ENCODE measurements around the gene NFIB. TPM values are rescaled to one million over a fixed set of nuclear protein-coding genes. Genes with fewer than 3 reads are reported as not detected.

NFIB gene
- total RNA-seq, 1 donor from 2014 or later: 1.5 TPM

- peak overlapping the region; percentile 23 for H3K27ac Mint-ChIP-seq (ENCODE audit: unreplicated experiment)
- DNase-seq: peak; percentile 17
- peaks cover 15% of the 10 kb centered on the region for H3K9me3 Mint-ChIP-seq (ENCODE audit: unreplicated experiment)
- peaks cover 23% of the 10 kb centered on the region for H3K27me3 Mint-ChIP-seq (ENCODE audit: unreplicated experiment)
- no peak for TF ChIP-seq CTCF (IDR thresholded peaks at IDR 0.05; ENCODE audit: partially characterized antibody, unreplicated experiment)
- no peaks in the 10 kb centered on the region for H3K36me3 Mint-ChIP-seq (ENCODE audit: unreplicated experiment)
- H3K4me3 Mint-ChIP-seq (ENCODE audit: unreplicated experiment): peak overlapping the region; percentile 96
- H3K4me1 Mint-ChIP-seq (ENCODE audit: low read depth, unreplicated experiment): peaks cover 5% of the 10 kb centered on the region
Observed at GRCh38 chr9:14315875-14316601, 2.1 kb upstream of the NFIB start.

DNA sequence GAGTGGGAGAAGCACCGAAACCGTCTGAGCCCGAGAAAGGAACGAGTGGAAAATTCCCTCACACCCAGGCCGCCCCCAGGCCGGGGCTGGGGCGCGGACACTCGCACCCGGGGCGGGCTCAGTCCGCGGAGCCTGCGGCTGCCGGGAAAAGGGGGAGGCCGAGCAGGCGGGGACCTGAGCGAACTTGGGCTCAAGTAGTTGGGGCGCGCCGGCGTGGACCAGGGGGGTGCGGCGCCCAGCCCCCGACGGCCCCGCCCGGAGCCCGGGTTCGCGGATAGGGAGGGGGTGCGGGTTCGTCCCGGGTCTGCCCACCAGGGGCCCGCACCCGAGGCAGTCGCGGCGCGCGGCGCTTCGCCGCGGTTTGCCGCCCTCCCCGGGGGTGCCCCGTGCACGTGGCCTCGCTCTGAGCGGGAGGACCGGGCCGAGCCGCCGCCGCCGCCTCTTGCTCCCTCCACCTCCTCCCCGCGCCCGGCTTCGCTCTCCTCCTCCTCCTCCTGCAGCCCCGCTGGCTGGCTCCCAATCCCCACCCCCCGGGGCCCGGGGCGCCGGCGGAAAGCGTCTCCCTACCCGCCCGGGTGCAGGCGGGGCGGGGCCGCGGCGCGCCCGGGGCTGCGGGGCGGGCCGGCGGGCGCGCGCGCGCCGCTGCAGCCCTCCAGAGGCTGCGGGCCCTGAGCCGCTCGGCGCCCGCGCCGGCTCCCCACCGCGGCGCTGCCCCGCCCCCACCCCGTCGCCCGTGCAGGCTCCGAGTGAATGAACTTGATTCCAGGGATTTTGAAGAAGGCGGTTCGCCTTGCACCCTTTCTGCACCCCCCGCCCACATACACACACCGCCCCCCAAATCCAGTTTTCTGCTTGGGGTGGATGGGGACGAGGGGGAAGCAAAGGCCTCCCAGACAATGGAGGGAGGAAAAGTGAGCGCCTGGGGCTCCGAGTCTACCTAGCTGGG lies 1.3 kb upstream of the NFIB start:
- TF ChIP-seq CTCF (IDR thresholded peaks at IDR 0.05; ENCODE audit: partially characterized antibody, unreplicated experiment): no peak
- Mint-ChIP-seq H3K9me3 (ENCODE audit: unreplicated experiment) (peaks cover 15% of the 10 kb centered on the region), H3K27me3 (ENCODE audit: unreplicated experiment) (peaks cover 23% of the 10 kb centered on the region), H3K36me3 (ENCODE audit: unreplicated experiment) (no peaks in the 10 kb centered on the region), H3K27ac (ENCODE audit: unreplicated experiment) (no peak overlapping the region), H3K4me3 (ENCODE audit: unreplicated experiment) (peak overlapping the region; percentile 96), H3K4me1 (ENCODE audit: low read depth, unreplicated experiment) (peaks cover 2% of the 10 kb centered on the region)
- DNase-seq: peak; percentile 72

GRCh38 chr9:14314424-14314928 lies 535 bp upstream of the NFIB start:
- Mint-ChIP-seq H3K27me3 (ENCODE audit: unreplicated experiment) (peaks cover 23% of the 10 kb centered on the region), H3K36me3 (ENCODE audit: unreplicated experiment) (no peaks in the 10 kb centered on the region), H3K4me1 (ENCODE audit: low read depth, unreplicated experiment) (peaks cover 2% of the 10 kb centered on the region), H3K27ac (ENCODE audit: unreplicated experiment) (no peak overlapping the region), H3K4me3 (ENCODE audit: unreplicated experiment) (peak overlapping the region; percentile 93), H3K9me3 (ENCODE audit: unreplicated experiment) (peaks cover 15% of the 10 kb centered on the region)
- TF ChIP-seq CTCF (IDR thresholded peaks at IDR 0.05; ENCODE audit: partially characterized antibody, unreplicated experiment): no peak
- no peak for DNase-seq

- Mint-ChIP-seq H3K27ac (ENCODE audit: unreplicated experiment) (peak overlapping the region; percentile 13), H3K27me3 (ENCODE audit: unreplicated experiment) (peaks cover 23% of the 10 kb centered on the region), H3K36me3 (ENCODE audit: unreplicated experiment) (no peaks in the 10 kb centered on the region), H3K4me1 (ENCODE audit: low read depth, unreplicated experiment) (peaks cover 2% of the 10 kb centered on the region), H3K9me3 (ENCODE audit: unreplicated experiment) (peaks cover 15% of the 10 kb centered on the region), H3K4me3 (ENCODE audit: unreplicated experiment) (peak overlapping the region; percentile 94)
- DNase-seq: peak; percentile 46
- no peak for TF ChIP-seq CTCF (IDR thresholded peaks at IDR 0.05; ENCODE audit: partially characterized antibody, unreplicated experiment)
Observed at GRCh38 chr9:14313378-14313940, 482 bp downstream of the NFIB start.

All from glutamatergic neuron (in vitro differentiated cells).